Transverse colon (tissue), 4 donors: ENCODE measurements around the gene MAGI2.

ENCODE experiments used
- EP300 ChIP-seq: sonication (generic); formaldehyde crosslinking; IDR thresholded peaks from one replicate; pipeline ENCODE4 v1.6.1; 2017; ENCODE audit warnings: antibody characterized with exemption, low read depth
- POLR2A ChIP-seq: fragments of 450-650 bp; IDR thresholded peaks from one replicate; pipeline ENCODE4 v1.6.1; 2016; ENCODE audit warnings: antibody characterized with exemption, mild to moderate bottlenecking, moderate library complexity
- POLR2AphosphoS5 ChIP-seq, 3 donors: sonication (generic); formaldehyde crosslinking; IDR thresholded peaks; one replicate each; pipeline ENCODE4 v1.6.1; 2016; ENCODE audit warnings: antibody characterized with exemption in 3 of 3
- TF ChIP-seq, protein P1 (sequence below), 5 experiments: fragments of 200-600 bp in 3 of 5; fragments of 450-650 bp in 2 of 5; sonication (generic) in 3 of 5; IDR thresholded peaks; 1 replicate in 2 of 5; 2 replicates in 3 of 5; pipeline ENCODE4 v1.5.1; 2016 to 2017; ENCODE audit warnings: antibody characterized with exemption in 5 of 5, inconsistent platforms in 3 of 5, mild to moderate bottlenecking in 2 of 5, moderate library complexity in 1 of 5

DNA sequence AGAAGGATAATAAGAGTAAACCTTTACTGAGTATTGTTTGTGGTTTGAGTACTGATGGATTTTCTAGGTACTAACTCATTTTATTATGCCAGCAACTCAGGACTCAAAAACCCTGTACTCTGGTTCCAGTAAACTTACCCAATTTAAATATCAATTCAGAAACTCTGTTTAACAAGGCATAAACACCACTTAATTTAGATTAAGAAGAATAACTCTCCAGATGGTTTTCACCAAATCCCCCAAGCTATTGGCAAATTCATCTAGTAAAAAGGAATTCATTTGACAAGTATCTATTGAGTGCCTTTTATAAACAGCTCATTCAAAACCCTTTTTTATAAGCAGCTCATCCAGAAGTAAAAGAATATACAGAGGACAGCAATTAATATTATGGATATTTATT, 1082.5 kb downstream of the MAGI2 start:
- TF ChIP-seq EP300 (no peak), POLR2A (no peak), POLR2AphosphoS5 (IDR thresholded peaks at IDR 0.05) (no peak)
- TF ChIP-seq, protein P1, sequence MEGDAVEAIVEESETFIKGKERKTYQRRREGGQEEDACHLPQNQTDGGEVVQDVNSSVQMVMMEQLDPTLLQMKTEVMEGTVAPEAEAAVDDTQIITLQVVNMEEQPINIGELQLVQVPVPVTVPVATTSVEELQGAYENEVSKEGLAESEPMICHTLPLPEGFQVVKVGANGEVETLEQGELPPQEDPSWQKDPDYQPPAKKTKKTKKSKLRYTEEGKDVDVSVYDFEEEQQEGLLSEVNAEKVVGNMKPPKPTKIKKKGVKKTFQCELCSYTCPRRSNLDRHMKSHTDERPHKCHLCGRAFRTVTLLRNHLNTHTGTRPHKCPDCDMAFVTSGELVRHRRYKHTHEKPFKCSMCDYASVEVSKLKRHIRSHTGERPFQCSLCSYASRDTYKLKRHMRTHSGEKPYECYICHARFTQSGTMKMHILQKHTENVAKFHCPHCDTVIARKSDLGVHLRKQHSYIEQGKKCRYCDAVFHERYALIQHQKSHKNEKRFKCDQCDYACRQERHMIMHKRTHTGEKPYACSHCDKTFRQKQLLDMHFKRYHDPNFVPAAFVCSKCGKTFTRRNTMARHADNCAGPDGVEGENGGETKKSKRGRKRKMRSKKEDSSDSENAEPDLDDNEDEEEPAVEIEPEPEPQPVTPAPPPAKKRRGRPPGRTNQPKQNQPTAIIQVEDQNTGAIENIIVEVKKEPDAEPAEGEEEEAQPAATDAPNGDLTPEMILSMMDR (IDR thresholded peaks at IDR 0.05), result no peak
